ENCODE measurements around the gene ARFGAP1. TPM values are rescaled to one million over a fixed set of nuclear protein-coding genes. Genes with fewer than 3 reads are reported as not detected.

The ARFGAP1 gene
- total and polyA plus RNA-seq, 10 of the 15 experiments (the other 5 are each of a cell fraction or from before 2014, with no cell fraction given) = 0.45 to 79.9 (median 30.8) TPM

DNA sequence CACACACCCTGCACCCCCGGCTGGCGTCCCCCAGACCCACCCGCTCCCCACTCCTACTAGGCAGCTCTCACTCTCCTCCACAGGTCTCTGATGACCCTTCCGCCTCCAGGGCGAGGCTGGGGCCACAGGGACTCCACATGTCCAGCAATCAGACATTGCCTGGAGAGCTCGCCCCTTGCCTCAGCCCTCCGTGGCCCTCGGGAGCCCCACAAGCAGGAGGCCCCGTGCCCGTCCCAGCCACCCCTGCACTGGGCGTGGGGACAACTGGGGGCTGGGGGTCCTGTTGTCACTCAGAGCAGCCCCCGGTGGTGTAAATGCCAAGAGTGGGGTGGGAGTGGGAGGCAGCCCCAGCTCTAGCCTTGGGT is 21.9 kb downstream of the ARFGAP1 start:
- H3K4me1 ChIP-seq (ENCODE audit: control insufficient read depth, insufficient read depth, low read length) = no peaks in the 10 kb centered on the region
- in situ Hi-C loops (cut with MboI) = no loop called here
- H3K4me3 ChIP-seq = no peak overlapping the region
- H2AFZ ChIP-seq (ENCODE audit: control insufficient read depth, low read depth, low read length) = no peak overlapping the region
- H3K9me3 ChIP-seq (replicated peaks; ENCODE audit: control insufficient read depth, insufficient read depth, low read length) = no peaks in the 10 kb centered on the region
- no peak for DNase-seq (ENCODE audit: low read depth, low spot score)
- H3K4me2 ChIP-seq (ENCODE audit: control insufficient read depth, insufficient read depth) = no peak overlapping the region
- no peak for FAIRE-seq
- RAD21 ChIA-PET (ENCODE audit: unreplicated experiment) = interaction anchor here (0.6 kb wide), 1 partner anchor 15 kb away, joined by 3 read pairs; no protein-coding TSS in a partner anchor
- H3K27ac ChIP-seq (ENCODE audit: control insufficient read depth, insufficient read depth) = no peak overlapping the region
- BruUV-seq (replicated peaks) = no TSS peak
- CTCF ChIA-PET = interaction anchor here (2.7 kb wide), 1 partner anchor 71 kb away, joined by 8 read pairs; no protein-coding TSS in a partner anchor
- H3K27me3 ChIP-seq (replicated peaks in 1 of 2; ENCODE audit: control insufficient read depth in 2 of 2, insufficient read depth in 2 of 2, low read length in 1 of 2) = no peaks in the 10 kb centered on the region; a peak in 1 of 4 replicates
- POLR2A ChIA-PET = no interaction called here
- no peak overlapping the region for H3K9ac ChIP-seq (ENCODE audit: control insufficient read depth, insufficient read depth, low read length)
- no peak for TF ChIP-seq NFYB (IDR thresholded peaks at IDR 0.05; ENCODE audit: insufficient read depth, low read depth, low read length)
- TF ChIP-seq EP300 (IDR thresholded peaks at IDR 0.05; ENCODE audit: borderline replicate concordance in 1 of 2, control insufficient read depth in 1 of 2, low read depth in 2 of 2, low read length in 2 of 2) = no peak
- TF ChIP-seq PAX8 (IDR thresholded peaks at IDR 0.05) = no peak
- no peak for TF ChIP-seq SMARCA5 (IDR thresholded peaks at IDR 0.05)
- TF ChIP-seq, protein P1, sequence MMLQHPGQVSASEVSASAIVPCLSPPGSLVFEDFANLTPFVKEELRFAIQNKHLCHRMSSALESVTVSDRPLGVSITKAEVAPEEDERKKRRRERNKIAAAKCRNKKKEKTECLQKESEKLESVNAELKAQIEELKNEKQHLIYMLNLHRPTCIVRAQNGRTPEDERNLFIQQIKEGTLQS (IDR thresholded peaks at IDR 0.05; ENCODE audit: borderline replicate concordance, extremely low read depth, low read depth, low read length) = no peak
- TF ChIP-seq CREB1 (IDR thresholded peaks at IDR 0.05; ENCODE audit: low read depth) = no peak
- no peak for TF ChIP-seq BMI1 (IDR thresholded peaks at IDR 0.05; ENCODE audit: borderline replicate concordance)
- TF ChIP-seq CBX5 (IDR thresholded peaks at IDR 0.05; ENCODE audit: low read depth) = no peak
- no peak for TF ChIP-seq SMAD5 (IDR thresholded peaks at IDR 0.05; ENCODE audit: low read depth)
- no peak for TF ChIP-seq RUNX3 (IDR thresholded peaks at IDR 0.05; ENCODE audit: low read length)
- H4K20me1 ChIP-seq (ENCODE audit: control insufficient read depth, insufficient read depth) = no peaks in the 10 kb centered on the region
- no peaks in the 10 kb centered on the region for H3K36me3 ChIP-seq (ENCODE audit: control insufficient read depth in 2 of 2, insufficient read depth in 2 of 2, low read length in 1 of 2)
- SMC1A ChIA-PET (ENCODE audit: uncharacterized antibody, unreplicated experiment) = no interaction called here
- no peak for ATAC-seq
- no peaks in the 10 kb centered on the region for H3K79me2 ChIP-seq (ENCODE audit: control insufficient read depth, insufficient read depth, low read length)
- intact Hi-C loops (cut with micrococcal nuclease; ENCODE audit: unreplicated experiment) = no loop called here
- WGBS (ENCODE audit: insufficient coverage, insufficient replicate concordance, low lambda C conversion rate, missing lambda C conversion rate) = 31% methylated on average over 7 of the region's 12 CpGs

Measured in GM12878 (cell line).